DND-41 (cell line): Measurements from ENCODE around the gene CGB3.

ENCODE experiments used
- EZH2 ChIP-seq: IDR thresholded peaks from 3 replicates; pipeline ENCODE4 v1.6.1; 2012; ENCODE audit warnings: borderline replicate concordance, low read depth, mild to moderate bottlenecking, moderate library complexity, low read length, inconsistent platforms; ENCODE audit not compliant: severe bottlenecking
- TF ChIP-seq, protein P1 (sequence below): IDR thresholded peaks from 2 replicates; pipeline ENCODE4 v1.5.1; 2012; ENCODE audit warnings: borderline replicate concordance, low read length, moderate library complexity, mild to moderate bottlenecking; ENCODE audit not compliant: poor library complexity, severe bottlenecking; ENCODE audit errors: extremely low read depth

- TF ChIP-seq, protein P1, sequence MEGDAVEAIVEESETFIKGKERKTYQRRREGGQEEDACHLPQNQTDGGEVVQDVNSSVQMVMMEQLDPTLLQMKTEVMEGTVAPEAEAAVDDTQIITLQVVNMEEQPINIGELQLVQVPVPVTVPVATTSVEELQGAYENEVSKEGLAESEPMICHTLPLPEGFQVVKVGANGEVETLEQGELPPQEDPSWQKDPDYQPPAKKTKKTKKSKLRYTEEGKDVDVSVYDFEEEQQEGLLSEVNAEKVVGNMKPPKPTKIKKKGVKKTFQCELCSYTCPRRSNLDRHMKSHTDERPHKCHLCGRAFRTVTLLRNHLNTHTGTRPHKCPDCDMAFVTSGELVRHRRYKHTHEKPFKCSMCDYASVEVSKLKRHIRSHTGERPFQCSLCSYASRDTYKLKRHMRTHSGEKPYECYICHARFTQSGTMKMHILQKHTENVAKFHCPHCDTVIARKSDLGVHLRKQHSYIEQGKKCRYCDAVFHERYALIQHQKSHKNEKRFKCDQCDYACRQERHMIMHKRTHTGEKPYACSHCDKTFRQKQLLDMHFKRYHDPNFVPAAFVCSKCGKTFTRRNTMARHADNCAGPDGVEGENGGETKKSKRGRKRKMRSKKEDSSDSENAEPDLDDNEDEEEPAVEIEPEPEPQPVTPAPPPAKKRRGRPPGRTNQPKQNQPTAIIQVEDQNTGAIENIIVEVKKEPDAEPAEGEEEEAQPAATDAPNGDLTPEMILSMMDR, result no peak
- TF ChIP-seq EZH2, result no peak
Observed at GRCh38 chr19:48994035-48994386, 30.1 kb downstream of the CGB3 start.
